HepG2 (cell line): Measurements from ENCODE around the gene STX8. TPM values are rescaled to one million over a fixed set of nuclear protein-coding genes. Genes with fewer than 3 reads are reported as not detected.

ENCODE experiments used
- ATAC-seq: fragments of 200-7000 bp; cut with Tn5 transposase; 3 replicates; pipeline ENCODE4 v1.9.1; 2020; ENCODE audit warnings: mild to moderate bottlenecking, moderate library complexity
- BruUV-seq: library from RNA; stranded (reverse); fragments of 400-500 nt; replicated peaks from 2 replicates; lab custom pipeline; 2021; lab: Mats Ljungman, UMichigan
- CTCF ChIA-PET: fragments of 300-600 bp; formaldehyde crosslinking; extraction: SDS; loops from one replicate; lab custom pipeline; 2021; ENCODE audit warnings: low total read pairs, inconsistent platforms, low intra/inter-chr PET ratio; lab: Yijun Ruan, JAX
- POLR2A ChIA-PET: fragments of 350-600 bp; sonication (Branson Sonifier 250); formaldehyde crosslinking; loops from one replicate; lab custom pipeline; 2020; ENCODE audit warnings: antibody characterized with exemption, inconsistent platforms; lab: Yijun Ruan, JAX
- DNase-seq: peaks from one replicate; pipeline ENCODE4 v3.0.0-alpha.2; 2015; ENCODE audit warnings: low spot score
- FAIRE-seq: peaks from 3 replicates; lab custom pipeline; 2011; peaks lifted over from hg19 to GRCh38; lab: Jason Lieb, UNC
- H2AFZ ChIP-seq: one replicate; pipeline ENCODE4 v1.6.1; 2011; ENCODE audit warnings: low read length, inconsistent platforms
- H3K27ac ChIP-seq: fragments of 300-600 bp; 3 replicates; pipeline ENCODE4 v1.8.0; 2011; ENCODE audit warnings: mixed run types, mild to moderate bottlenecking, mixed read lengths, low read length, inconsistent platforms; ENCODE audit not compliant: insufficient read depth; ENCODE audit errors: extremely low read length
- H3K27me3 ChIP-seq, 2 experiments: fragments of 200-600 bp in 1 of 2; 2 replicates in 1 of 2; 3 replicates in 1 of 2; pipeline versions ENCODE4 v1.6.0 to v1.8.0; 2011; ENCODE audit warnings: low read length in 2 of 2, mild to moderate bottlenecking in 2 of 2, moderate library complexity in 2 of 2, inconsistent platforms in 1 of 2; ENCODE audit not compliant: insufficient read depth in 2 of 2, control insufficient read depth in 1 of 2
- H3K36me3 ChIP-seq, 2 experiments: fragments of 200-600 bp in 1 of 2; replicated peaks in 1 of 2; 2 replicates in 1 of 2; 3 replicates in 1 of 2; pipeline versions ENCODE4 v1.5.1 to v1.8.0; 2011; ENCODE audit warnings: low read length in 2 of 2, inconsistent platforms in 1 of 2; ENCODE audit not compliant: insufficient read depth in 2 of 2, control insufficient read depth in 1 of 2
- H3K4me1 ChIP-seq: 2 replicates; pipeline ENCODE4 v1.5.1; 2012; ENCODE audit warnings: low read length, inconsistent platforms; ENCODE audit not compliant: insufficient read depth
- H3K4me2 ChIP-seq: 2 replicates; pipeline ENCODE4 v1.6.0; 2011; ENCODE audit warnings: low read depth, low read length, inconsistent platforms
- H3K4me3 ChIP-seq, 3 experiments: fragments of 200-600 bp in 1 of 3; sonication (generic), shearing (Covaris generic) in 1 of 3; replicated peaks in 1 of 3; 2 replicates each; pipeline ENCODE4 v1.5.1; 2011 to 2016; ENCODE audit warnings: low read length in 3 of 3, inconsistent platforms in 2 of 3, low read depth in 2 of 3, mild to moderate bottlenecking in 2 of 3, control low read depth in 1 of 3, mixed read lengths in 1 of 3; ENCODE audit not compliant: insufficient read depth in 1 of 3
- H3K79me2 ChIP-seq: one replicate; pipeline ENCODE4 v1.6.1; 2011; ENCODE audit warnings: low read length, inconsistent platforms; ENCODE audit not compliant: insufficient read depth
- H3K9ac ChIP-seq: 2 replicates; pipeline ENCODE4 v1.6.0; 2011; ENCODE audit warnings: mild to moderate bottlenecking, low read depth, low read length, inconsistent platforms; ENCODE audit not compliant: insufficient read depth
- H3K9me3 ChIP-seq: 2 replicates; pipeline ENCODE4 v1.5.1; 2012; ENCODE audit warnings: mild to moderate bottlenecking, low read length
- H4K20me1 ChIP-seq: 2 replicates; pipeline ENCODE4 v1.6.0; 2011; ENCODE audit warnings: inconsistent platforms, mild to moderate bottlenecking, low read length, moderate library complexity; ENCODE audit not compliant: insufficient read depth
- CEBPB ChIP-seq: IDR thresholded peaks from 2 replicates; pipeline ENCODE4 v1.6.1; 2011; ENCODE audit warnings: low read depth, low read length, improper control_type of control experiment, borderline replicate concordance
- CEBPG ChIP-seq: IDR thresholded peaks from 2 replicates; pipeline ENCODE4 v1.6.1; 2016
- ERF ChIP-seq: IDR thresholded peaks from 2 replicates; pipeline ENCODE4 v1.6.1; 2018; ENCODE audit warnings: missing biosample characterization, missing genetic modification reagents
- FOXA1 ChIP-seq, 2 experiments: fragments of 450-650 bp in 1 of 2; sonication (generic) in 1 of 2; formaldehyde crosslinking in 1 of 2; IDR thresholded peaks; 2 replicates each; pipeline versions ENCODE4 v1.4.0 to v1.6.1; 2016 to 2020; ENCODE audit warnings: missing genetic modification reagents in 1 of 2
- FOXA3 ChIP-seq: IDR thresholded peaks from 2 replicates; pipeline ENCODE4 v1.6.1; 2016; ENCODE audit warnings: missing genetic modification reagents, missing compliant biosample characterization
- HNRNPL ChIP-seq: fragments of 200-400 bp; formaldehyde crosslinking; IDR thresholded peaks from 2 replicates; pipeline ENCODE4 v1.6.1; 2017; ENCODE audit warnings: mild to moderate bottlenecking, low read depth, low read length
- MAFK ChIP-seq, 2 experiments: IDR thresholded peaks in 1 of 2; conservative IDR thresholded peaks in 1 of 2; 2 replicates each; pipeline ENCODE4 v1.6.1; 2011; ENCODE audit warnings: improper control_type of control experiment in 2 of 2, low read length in 2 of 2
- ZMYM2 ChIP-seq: sonication (generic); formaldehyde crosslinking; IDR thresholded peaks from 2 replicates; pipeline ENCODE4 v1.8.0; 2022; ENCODE audit warnings: mild to moderate bottlenecking, missing genetic modification reagents
- ZNF562 ChIP-seq: sonication (generic); formaldehyde crosslinking; IDR thresholded peaks from 2 replicates; pipeline ENCODE4 v1.8.0; 2022; ENCODE audit warnings: missing genetic modification reagents, borderline replicate concordance
- WGBS: methylation state at CpG from one replicate; pipeline ENCODE4 v1.1.6; 2017; ENCODE audit warnings: low lambda C conversion rate; 5-methylcytosine and 5-hydroxymethylcytosine counted together
- in situ Hi-C: cut with HindIII; loops from 2 replicates; pipeline ENCODE4 v1.10.0; 2017; ENCODE audit warnings: low pct_unique_long_range_greater_than_20kb; ENCODE audit not compliant: extremely low pct_ligation_motif_present
- intact Hi-C: fragments of 100-400 bp; cut with micrococcal nuclease; formaldehyde crosslinking; loops from one replicate; pipeline ENCODE4 v1.10.0; 2022; ENCODE audit not compliant: unreplicated experiment
- polyA plus RNA-seq, 8 experiments: library from polyadenylated mRNA; depleted of rRNA in 3 of 8; stranded (reverse) in 7 of 8; unstranded in 1 of 8; fragments of >200 nt; fragmentation: Illumina TruSeq in 4 of 8; extraction: Trizol in 4 of 8; gene quantifications; 2 replicates each; pipeline versions ENCODE4 v1.2.1 to v1.2.3, GENCODE V29; 2011 to 2016; ENCODE audit warnings: low read depth in 4 of 8, missing spikeins in 1 of 8, mixed read lengths in 1 of 8; ENCODE audit not compliant: insufficient read depth in 1 of 8
- total RNA-seq, 5 experiments: library from RNA; depleted of rRNA; stranded (reverse); fragments of >200 nt; fragmentation: Illumina TruSeq; extraction: Trizol; gene quantifications; 2 replicates each; pipeline ENCODE4 v1.2.3, GENCODE V29; 2016; ENCODE audit warnings: low read depth in 1 of 5
- TF ChIP-seq, protein P1 (sequence below): sonication (generic); formaldehyde crosslinking; IDR thresholded peaks from 2 replicates; pipeline ENCODE4 v1.4.0; 2020; ENCODE audit warnings: missing genetic modification reagents, low read depth, mild to moderate bottlenecking, borderline replicate concordance
- TF ChIP-seq, protein P2 (sequence below): sonication (generic); formaldehyde crosslinking; conservative IDR thresholded peaks from 2 replicates; pipeline ENCODE4 v1.8.1; 2023; ENCODE audit warnings: missing genetic modification reagents

STX8 gene
- total and polyA plus RNA-seq, 2 of the 13 experiments (the other 11 are each of a cell fraction or from before 2014, with no cell fraction given): 36.4 to 53.6 TPM

DNA sequence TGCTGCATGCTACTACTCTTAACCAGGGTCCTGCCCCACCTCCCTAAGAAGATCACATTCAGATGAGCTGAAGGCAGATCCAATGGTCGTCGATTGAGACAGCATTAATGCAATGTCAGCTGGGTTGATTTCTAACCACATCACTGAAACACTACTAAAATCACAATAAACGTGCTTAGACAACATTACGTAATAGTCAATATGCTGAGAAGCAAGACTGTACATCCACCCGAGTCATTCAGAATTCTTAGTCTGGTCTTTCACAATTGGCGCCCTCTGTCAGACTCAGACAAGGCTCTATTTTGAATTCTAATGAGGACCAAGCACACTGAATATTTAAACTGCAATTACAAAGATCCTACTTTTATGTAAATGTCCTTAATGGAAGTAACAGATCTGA, 205.2 kb downstream of the STX8 start:
- Histone ChIP-seq H4K20me1 (no peaks in the 10 kb centered on the region), H3K4me1 (peaks cover 33% of the 10 kb centered on the region), H3K27me3 (no peaks in the 10 kb centered on the region), H2AFZ (no peak overlapping the region), H3K9me3 (no peaks in the 10 kb centered on the region), H3K36me3 (no peaks in the 10 kb centered on the region), H3K79me2 (no peaks in the 10 kb centered on the region), H3K27ac (no peak overlapping the region), H3K4me3 (no peak overlapping the region), H3K9ac (no peak overlapping the region), H3K4me2 (no peak overlapping the region)
- peak; percentile 50 for DNase-seq
- intact Hi-C loops (no loop called here), in situ Hi-C loops (no loop called here)
- ChIA-PET CTCF (no interaction called here), POLR2A (no interaction called here)
- no TSS peak for BruUV-seq
- ATAC-seq: no peak
- TF ChIP-seq CEBPB (peak; percentile 88), MAFK (conservative IDR thresholded peaks at IDR 0.05 in 1 of 2, IDR thresholded peaks at IDR 0.05 in 1 of 2; ENCODE audit: low read length in 2 of 2) (peak in 1 of 2 experiments; percentile 36; a peak in 1 of 4 replicates), ZNF562 (CRISPR knock-in tag) (no peak), FOXA3 (CRISPR knock-in tag) (peak; percentile 17; the same call in 1 of the 2 replicates), HNRNPL (no peak), ERF (no peak), CEBPG (CRISPR knock-in tag) (peak; percentile 47; the same call in 1 of the 2 replicates), FOXA1 (IDR thresholded peaks at IDR 0.05) (no peak), FOXA1 (CRISPR knock-in tag; IDR thresholded peaks at IDR 0.05) (peak; percentile 46; the same call in 1 of the 2 replicates), ZMYM2 (no peak)
- TF ChIP-seq, protein P1, sequence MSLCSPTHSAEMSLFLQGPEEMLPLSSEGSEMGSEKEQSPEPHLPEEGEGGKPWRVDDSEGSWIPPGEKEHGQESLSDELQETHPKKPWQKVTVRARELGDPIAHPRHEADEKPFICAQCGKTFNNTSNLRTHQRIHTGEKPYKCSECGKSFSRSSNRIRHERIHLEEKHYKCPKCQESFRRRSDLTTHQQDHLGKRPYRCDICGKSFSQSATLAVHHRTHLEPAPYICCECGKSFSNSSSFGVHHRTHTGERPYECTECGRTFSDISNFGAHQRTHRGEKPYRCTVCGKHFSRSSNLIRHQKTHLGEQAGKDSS (CRISPR knock-in tag): no peak
- TF ChIP-seq, protein P2, sequence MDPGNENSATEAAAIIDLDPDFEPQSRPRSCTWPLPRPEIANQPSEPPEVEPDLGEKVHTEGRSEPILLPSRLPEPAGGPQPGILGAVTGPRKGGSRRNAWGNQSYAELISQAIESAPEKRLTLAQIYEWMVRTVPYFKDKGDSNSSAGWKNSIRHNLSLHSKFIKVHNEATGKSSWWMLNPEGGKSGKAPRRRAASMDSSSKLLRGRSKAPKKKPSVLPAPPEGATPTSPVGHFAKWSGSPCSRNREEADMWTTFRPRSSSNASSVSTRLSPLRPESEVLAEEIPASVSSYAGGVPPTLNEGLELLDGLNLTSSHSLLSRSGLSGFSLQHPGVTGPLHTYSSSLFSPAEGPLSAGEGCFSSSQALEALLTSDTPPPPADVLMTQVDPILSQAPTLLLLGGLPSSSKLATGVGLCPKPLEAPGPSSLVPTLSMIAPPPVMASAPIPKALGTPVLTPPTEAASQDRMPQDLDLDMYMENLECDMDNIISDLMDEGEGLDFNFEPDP (CRISPR knock-in tag): no peak
- FAIRE-seq: no peak
- WGBS: 50% methylated on average over 5 of the region's 6 CpGs
